HepG2 (cell line): Measurements from ENCODE around the gene LBX2. TPM values are rescaled to one million over a fixed set of nuclear protein-coding genes. Genes with fewer than 3 reads are reported as not detected.

Experiments
- CHD4 ChIP-seq: fragments of 200-600 bp; sonication (generic); IDR thresholded peaks from 2 replicates; pipeline ENCODE4 v1.7.0; 2017; ENCODE audit warnings: mild to moderate bottlenecking, low read length, borderline replicate concordance
- HCFC1 ChIP-seq: fragments of 150-350 bp; IDR thresholded peaks from 2 replicates; pipeline ENCODE4 v1.6.1; 2014; ENCODE audit warnings: low read depth, low read length
- HES4 ChIP-seq: sonication (generic); formaldehyde crosslinking; IDR thresholded peaks from 2 replicates; pipeline ENCODE4 v1.9.0; 2021; ENCODE audit warnings: mild to moderate bottlenecking, missing genetic modification reagents, borderline replicate concordance
- IKZF4 ChIP-seq: sonication (generic); formaldehyde crosslinking; IDR thresholded peaks from 2 replicates; pipeline ENCODE4 v1.5.1; 2020; ENCODE audit warnings: borderline replicate concordance, mild to moderate bottlenecking, low read depth, missing genetic modification reagents; ENCODE audit errors: not compliant biosample characterization
- KLF13 ChIP-seq: sonication (generic); formaldehyde crosslinking; IDR thresholded peaks from 2 replicates; pipeline ENCODE4 v1.4.0; 2020; ENCODE audit warnings: mild to moderate bottlenecking, missing genetic modification reagents
- MTA1 ChIP-seq: sonication (generic); formaldehyde crosslinking; IDR thresholded peaks from 2 replicates; pipeline ENCODE4 v1.4.0; 2020; ENCODE audit warnings: missing genetic modification reagents, mild to moderate bottlenecking, borderline replicate concordance
- PAWR ChIP-seq: sonication (generic); formaldehyde crosslinking; IDR thresholded peaks from 2 replicates; pipeline ENCODE4 v1.4.0; 2020; ENCODE audit warnings: missing genetic modification reagents, mild to moderate bottlenecking, borderline replicate concordance
- SIN3A ChIP-seq: IDR thresholded peaks from 2 replicates; pipeline ENCODE4 v1.6.1; 2011; ENCODE audit warnings: low read depth, mild to moderate bottlenecking, control low read depth, low read length, borderline replicate concordance
- SNAPC2 ChIP-seq: sonication (generic); formaldehyde crosslinking; IDR thresholded peaks from 2 replicates; pipeline ENCODE4 v1.8.1; 2022; ENCODE audit warnings: mild to moderate bottlenecking, missing genetic modification reagents
- SSRP1 ChIP-seq: IDR thresholded peaks from 2 replicates; pipeline ENCODE4 v1.6.1; 2016; ENCODE audit warnings: control low read depth
- TAF15 ChIP-seq: fragments of 200-400 bp; formaldehyde crosslinking; IDR thresholded peaks from one replicate; pipeline ENCODE4 v1.6.1; 2018; ENCODE audit warnings: mild to moderate bottlenecking, low read depth, low read length; ENCODE audit not compliant: poor library complexity, severe bottlenecking
- TFDP1 ChIP-seq: IDR thresholded peaks from 2 replicates; pipeline ENCODE4 v1.6.1; 2016; ENCODE audit warnings: missing compliant biosample characterization, missing genetic modification reagents, borderline replicate concordance
- TFE3 ChIP-seq: IDR thresholded peaks from 2 replicates; pipeline ENCODE4 v1.6.1; 2016
- TIGD3 ChIP-seq: sonication (generic); formaldehyde crosslinking; IDR thresholded peaks from 2 replicates; pipeline ENCODE4 v1.5.1; 2020; ENCODE audit warnings: mild to moderate bottlenecking, missing genetic modification reagents, borderline replicate concordance
- WIZ ChIP-seq: sonication (generic); formaldehyde crosslinking; IDR thresholded peaks from 2 replicates; pipeline ENCODE4 v1.5.1; 2020; ENCODE audit warnings: mild to moderate bottlenecking, missing genetic modification reagents
- ZBTB1 ChIP-seq: sonication (generic); formaldehyde crosslinking; IDR thresholded peaks from 2 replicates; pipeline ENCODE4 v1.4.0; 2020; ENCODE audit warnings: missing genetic modification reagents, borderline replicate concordance
- ZBTB8A ChIP-seq: sonication (generic); formaldehyde crosslinking; IDR thresholded peaks from 2 replicates; pipeline ENCODE4 v1.4.0; 2020; ENCODE audit warnings: mild to moderate bottlenecking, low read depth, missing genetic modification reagents, borderline replicate concordance
- ZFP37 ChIP-seq: sonication (generic); formaldehyde crosslinking; IDR thresholded peaks from 2 replicates; pipeline ENCODE4 v1.4.0; 2020; ENCODE audit warnings: missing genetic modification reagents, borderline replicate concordance
- ZMYM4 ChIP-seq: sonication (generic); formaldehyde crosslinking; IDR thresholded peaks from 2 replicates; pipeline ENCODE4 v1.8.1; 2023; ENCODE audit warnings: mild to moderate bottlenecking, missing genetic modification reagents
- ZNF496 ChIP-seq: sonication (generic); formaldehyde crosslinking; IDR thresholded peaks from 2 replicates; pipeline ENCODE4 v1.8.1; 2023; ENCODE audit warnings: mild to moderate bottlenecking, moderate library complexity, missing genetic modification reagents; ENCODE audit not compliant: insufficient replicate concordance
- ZNF546 ChIP-seq: sonication (generic); formaldehyde crosslinking; conservative IDR thresholded peaks from 2 replicates; pipeline ENCODE4 v1.8.1; 2023; ENCODE audit warnings: mild to moderate bottlenecking, missing genetic modification reagents
- ZNF547 ChIP-seq: sonication (generic); formaldehyde crosslinking; IDR thresholded peaks from 2 replicates; pipeline ENCODE4 v1.5.1; 2020; ENCODE audit warnings: mild to moderate bottlenecking, missing genetic modification reagents
- ZNF576 ChIP-seq: sonication (generic); formaldehyde crosslinking; IDR thresholded peaks from 2 replicates; pipeline ENCODE4 v1.4.0; 2020; ENCODE audit warnings: mild to moderate bottlenecking, missing genetic modification reagents
- ZNF777 ChIP-seq: sonication (generic); formaldehyde crosslinking; IDR thresholded peaks from 2 replicates; pipeline ENCODE4 v1.4.0; 2020; ENCODE audit warnings: missing genetic modification reagents
- polyA plus RNA-seq, 8 experiments: library from polyadenylated mRNA; depleted of rRNA in 3 of 8; stranded (reverse) in 7 of 8; unstranded in 1 of 8; fragments of >200 nt; fragmentation: Illumina TruSeq in 4 of 8; extraction: Trizol in 4 of 8; gene quantifications; 2 replicates each; pipeline versions ENCODE4 v1.2.1 to v1.2.3, GENCODE V29; 2011 to 2016; ENCODE audit warnings: low read depth in 4 of 8, missing spikeins in 1 of 8, mixed read lengths in 1 of 8; ENCODE audit not compliant: insufficient read depth in 1 of 8
- total RNA-seq, 5 experiments: library from RNA; depleted of rRNA; stranded (reverse); fragments of >200 nt; fragmentation: Illumina TruSeq; extraction: Trizol; gene quantifications; 2 replicates each; pipeline ENCODE4 v1.2.3, GENCODE V29; 2016; ENCODE audit warnings: low read depth in 1 of 5

LBX2 gene
- total and polyA plus RNA-seq, 2 of the 13 experiments (the other 11 are each of a cell fraction or from before 2014, with no cell fraction given): 6.4 to 8.1 TPM

- TF ChIP-seq ZFP37 (CRISPR knock-in tag): no peak
- no peak for TF ChIP-seq ZNF777 (CRISPR knock-in tag)
- peak; percentile 67; the same call in 1 of the 2 replicates for TF ChIP-seq HES4
- TF ChIP-seq ZMYM4 (CRISPR knock-in tag): peak; percentile 89
- TF ChIP-seq IKZF4: peak; percentile 39
- peak; percentile 99 for TF ChIP-seq HCFC1
- TF ChIP-seq SNAPC2 (CRISPR knock-in tag): peak; percentile 71
- TF ChIP-seq KLF13: peak; percentile 89; the same call in 1 of the 2 replicates
- no peak for TF ChIP-seq ZNF576 (CRISPR knock-in tag)
- TF ChIP-seq CHD4: no peak; the same call in 1 of the 2 replicates
- no peak for TF ChIP-seq ZBTB1 (CRISPR knock-in tag)
- TF ChIP-seq TFDP1 (CRISPR knock-in tag): peak; percentile 61; the same call in 1 of the 2 replicates
- peak; percentile 89; the same call in 1 of the 2 replicates for TF ChIP-seq MTA1 (CRISPR knock-in tag)
- no peak for TF ChIP-seq ZBTB8A (CRISPR knock-in tag)
- peak; percentile 95 for TF ChIP-seq ZNF547 (CRISPR knock-in tag)
- no peak for TF ChIP-seq PAWR (CRISPR knock-in tag)
- peak; percentile 94; the same call in 1 of the 2 replicates for TF ChIP-seq SSRP1 (CRISPR knock-in tag)
- no peak for TF ChIP-seq ZNF496
- TF ChIP-seq ZNF546 (CRISPR knock-in tag): no peak
- TF ChIP-seq TIGD3 (CRISPR knock-in tag): 0 out of 2 replicates have a peak, but pooled peaks have one; percentile 5
- TF ChIP-seq TAF15: no peak
- peak; percentile 98 for TF ChIP-seq SIN3A
- no peak; the same call in 1 of the 2 replicates for TF ChIP-seq WIZ (CRISPR knock-in tag)
- TF ChIP-seq TFE3 (CRISPR knock-in tag): peak; percentile 76; the same call in 1 of the 2 replicates
Measured at GRCh38 chr2:74454654-74455511, 44.5 kb downstream of the LBX2 start, which contains the start of gene INO80B (continued).
